K562 treated with DMSO at 1 percent for 4 hours (cell line): Measurements from ENCODE around the gene TINAGL1. TPM values are rescaled to one million over a fixed set of nuclear protein-coding genes. Genes with fewer than 3 reads are reported as not detected.

Source experiments
- total RNA-seq: library from RNA; unstranded; fragments of 300-600 nt; gene quantifications from 2 replicates; pipeline ENCODE4 v1.2.3, GENCODE V29; 2022; ENCODE audit not compliant: insufficient read depth

Gene TINAGL1, protein sequence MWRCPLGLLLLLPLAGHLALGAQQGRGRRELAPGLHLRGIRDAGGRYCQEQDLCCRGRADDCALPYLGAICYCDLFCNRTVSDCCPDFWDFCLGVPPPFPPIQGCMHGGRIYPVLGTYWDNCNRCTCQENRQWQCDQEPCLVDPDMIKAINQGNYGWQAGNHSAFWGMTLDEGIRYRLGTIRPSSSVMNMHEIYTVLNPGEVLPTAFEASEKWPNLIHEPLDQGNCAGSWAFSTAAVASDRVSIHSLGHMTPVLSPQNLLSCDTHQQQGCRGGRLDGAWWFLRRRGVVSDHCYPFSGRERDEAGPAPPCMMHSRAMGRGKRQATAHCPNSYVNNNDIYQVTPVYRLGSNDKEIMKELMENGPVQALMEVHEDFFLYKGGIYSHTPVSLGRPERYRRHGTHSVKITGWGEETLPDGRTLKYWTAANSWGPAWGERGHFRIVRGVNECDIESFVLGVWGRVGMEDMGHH
- total RNA-seq: 0.95 TPM in 1 of 2 replicates, not detected in the other

DNA sequence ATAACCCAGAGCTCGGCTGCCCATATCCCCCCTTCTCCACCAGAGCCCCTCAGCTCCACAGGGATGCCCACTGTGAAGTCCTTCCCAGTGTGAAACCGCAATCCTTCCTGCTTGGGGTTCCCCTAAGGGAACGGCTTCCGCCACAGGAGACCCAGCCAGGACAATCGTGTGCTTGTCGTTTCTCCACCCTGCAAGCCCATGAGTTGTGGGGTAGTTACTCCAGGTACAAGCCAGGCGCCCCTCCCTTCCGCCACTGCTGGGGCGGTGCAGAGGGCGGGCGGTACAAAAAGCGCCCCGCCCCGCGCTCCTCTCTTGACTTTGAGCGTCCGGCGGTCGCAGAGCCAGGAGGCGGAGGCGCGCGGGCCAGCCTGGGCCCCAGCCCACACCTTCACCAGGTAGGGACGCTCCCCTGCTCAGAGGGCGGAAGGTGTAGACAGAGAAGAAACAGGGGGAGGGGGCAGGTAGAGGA is at the start of gene TINAGL1:
TSS of gene TINAGL1 (plus strand) at position 315 of the 469 bp plus-strand sequence. CDS start 634 bp downstream, outside the sequence.

GRCh38 chr1:31617218-31617915 is 41.1 kb downstream of the TINAGL1 start, which contains the start of gene HCRTR1:
Gene HCRTR1 (plus strand): TSS chr1:31617689. CDS start chr1:31619193, 1,504 bp downstream.

Other genes with a start within 250 kb of the TINAGL1 start
- gene FABP3, start 203.4 kb upstream of the TINAGL1 start, total RNA-seq: not detected in 2 replicates
- gene SERINC2, start 163.3 kb upstream of the TINAGL1 start, total RNA-seq: 3.5 and 5.5 TPM in 2 replicates
- not detected in 2 replicates for gene HCRTR1, start 41.2 kb downstream of the TINAGL1 start, total RNA-seq
- gene PEF1, start 68.4 kb downstream of the TINAGL1 start, total RNA-seq: 39.5 and 47.4 TPM in 2 replicates
- gene COL16A1, start 127.5 kb downstream of the TINAGL1 start, total RNA-seq: not detected in 2 replicates
- 0.30 and 0.47 TPM in 2 replicates for gene ADGRB2, start 187.8 kb downstream of the TINAGL1 start, total RNA-seq
- gene SPOCD1, start 239.5 kb downstream of the TINAGL1 start, total RNA-seq: 0.94 and 3.4 TPM in 2 replicates